Left ventricle myocardium inferior (tissue), 1 donor: ENCODE measurements around the gene UNC13D. TPM values are rescaled to one million over a fixed set of nuclear protein-coding genes. Genes with fewer than 3 reads are reported as not detected.

ENCODE experiments used
- DNase-seq: peaks from one replicate; pipeline ENCODE4 v3.0.0-alpha.2; 2020
- H3K27ac ChIP-seq: fragments of 200-600 bp; replicated peaks from 2 replicates; pipeline ENCODE4 v1.8.0; 2021
- H3K27me3 ChIP-seq: fragments of 200-600 bp; 2 replicates; pipeline ENCODE4 v1.8.0; 2021; ENCODE audit warnings: low read depth
- H3K36me3 ChIP-seq: fragments of 200-600 bp; 2 replicates; pipeline ENCODE4 v1.8.0; 2021
- H3K4me1 ChIP-seq: fragments of 200-600 bp; 2 replicates; pipeline ENCODE4 v1.8.0; 2021
- H3K4me3 ChIP-seq: fragments of 200-600 bp; 2 replicates; pipeline ENCODE4 v1.8.0; 2021; ENCODE audit warnings: mild to moderate bottlenecking, moderate library complexity
- H3K9me3 ChIP-seq: fragments of 200-600 bp; replicated peaks from 2 replicates; pipeline ENCODE4 v1.8.0; 2021
- intact Hi-C: fragments of 100-400 bp; cut with micrococcal nuclease; formaldehyde crosslinking; loops from one replicate; pipeline ENCODE4 v1.11.0; 2022
- total RNA-seq: library from RNA; stranded (reverse); fragmentation: NEBNext Ultra II Directional; extraction: Animal tissue kit (Norgen Biotek cat#: 25700); gene quantifications from one replicate; pipeline ENCODE4 v1.2.1, GENCODE V29; 2021
- TF ChIP-seq, protein P1 (sequence below): fragments of 200-600 bp; IDR thresholded peaks from 2 replicates; pipeline ENCODE4 v1.8.0; 2021; ENCODE audit warnings: antibody characterized with exemption, mild to moderate bottlenecking, borderline replicate concordance
- donor health status: DM: no; HTN: yes; CAD: no; lungs with severe emphysema.

Gene UNC13D
- total RNA-seq, 1 donor from 2014 or later, result 13.3 TPM

DNA sequence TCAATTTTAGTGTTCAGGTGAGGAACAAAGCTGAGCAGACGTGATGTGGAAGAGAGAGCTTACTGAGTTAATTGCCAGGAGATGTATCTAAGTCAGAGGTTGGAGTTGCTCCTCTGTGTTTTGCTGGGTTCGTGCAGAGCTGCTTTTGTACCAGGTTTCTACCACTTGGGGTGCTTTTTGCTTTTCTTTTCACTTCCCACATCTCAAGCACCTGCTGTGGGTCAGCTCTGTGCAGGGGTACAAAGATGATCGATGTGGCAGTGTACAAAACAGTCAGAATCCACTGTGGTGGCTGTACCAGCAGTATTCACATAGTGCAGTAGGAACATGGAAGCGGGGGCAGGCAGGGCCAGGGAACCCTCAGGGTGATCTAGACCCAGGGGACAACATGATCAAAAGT, 44.8 kb downstream of the UNC13D start:
- no peak overlapping the region for H3K4me3 ChIP-seq
- no peak overlapping the region for H3K27ac ChIP-seq
- intact Hi-C loops, result no loop called here
- H3K4me1 ChIP-seq, result no peaks in the 10 kb centered on the region
- peaks cover 42% of the 10 kb centered on the region for H3K36me3 ChIP-seq
- H3K9me3 ChIP-seq, result no peaks in the 10 kb centered on the region
- H3K27me3 ChIP-seq, result no peaks in the 10 kb centered on the region
- DNase-seq, result no peak
- TF ChIP-seq, protein P1, sequence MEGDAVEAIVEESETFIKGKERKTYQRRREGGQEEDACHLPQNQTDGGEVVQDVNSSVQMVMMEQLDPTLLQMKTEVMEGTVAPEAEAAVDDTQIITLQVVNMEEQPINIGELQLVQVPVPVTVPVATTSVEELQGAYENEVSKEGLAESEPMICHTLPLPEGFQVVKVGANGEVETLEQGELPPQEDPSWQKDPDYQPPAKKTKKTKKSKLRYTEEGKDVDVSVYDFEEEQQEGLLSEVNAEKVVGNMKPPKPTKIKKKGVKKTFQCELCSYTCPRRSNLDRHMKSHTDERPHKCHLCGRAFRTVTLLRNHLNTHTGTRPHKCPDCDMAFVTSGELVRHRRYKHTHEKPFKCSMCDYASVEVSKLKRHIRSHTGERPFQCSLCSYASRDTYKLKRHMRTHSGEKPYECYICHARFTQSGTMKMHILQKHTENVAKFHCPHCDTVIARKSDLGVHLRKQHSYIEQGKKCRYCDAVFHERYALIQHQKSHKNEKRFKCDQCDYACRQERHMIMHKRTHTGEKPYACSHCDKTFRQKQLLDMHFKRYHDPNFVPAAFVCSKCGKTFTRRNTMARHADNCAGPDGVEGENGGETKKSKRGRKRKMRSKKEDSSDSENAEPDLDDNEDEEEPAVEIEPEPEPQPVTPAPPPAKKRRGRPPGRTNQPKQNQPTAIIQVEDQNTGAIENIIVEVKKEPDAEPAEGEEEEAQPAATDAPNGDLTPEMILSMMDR, result no peak

DNA sequence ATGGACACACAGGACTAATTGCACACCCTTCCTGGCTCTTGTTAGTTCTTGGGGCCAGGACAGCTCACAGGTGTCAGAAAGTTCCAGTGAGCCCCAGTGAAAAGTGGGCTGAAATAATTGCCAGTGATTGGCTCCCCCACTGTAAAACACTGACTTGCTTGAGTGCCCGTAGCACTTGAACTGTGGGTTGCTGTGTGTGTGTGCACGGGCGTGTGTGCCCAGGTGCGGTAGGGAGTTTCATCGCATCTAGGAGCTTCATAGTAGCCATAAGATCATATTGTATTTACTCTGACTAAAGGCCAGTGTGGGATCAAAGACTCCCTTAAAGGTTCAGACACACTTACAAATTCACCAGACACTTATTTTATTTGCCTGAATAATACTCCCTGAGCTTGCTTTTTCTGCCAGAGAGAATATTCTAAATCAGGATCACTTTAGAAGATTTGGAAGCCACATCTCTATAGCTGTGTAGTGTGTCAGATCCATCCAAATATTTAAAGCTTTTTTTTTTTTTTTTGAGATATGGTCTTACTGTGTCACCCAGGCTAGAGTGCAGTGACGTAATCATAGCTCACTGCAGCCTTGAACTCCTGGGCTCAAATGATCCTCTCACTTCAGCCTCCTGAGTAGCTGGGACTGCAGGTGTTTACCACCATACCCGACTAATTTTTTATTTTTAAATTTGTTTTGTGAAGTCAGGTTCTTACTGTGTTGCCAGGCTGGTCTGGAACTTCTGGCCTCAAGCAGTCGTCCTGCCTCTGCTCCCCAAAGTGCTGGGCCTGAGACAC, 48.2 kb downstream of the UNC13D start:
- H3K27me3 ChIP-seq, result no peaks in the 10 kb centered on the region
- TF ChIP-seq, protein P1, result no peak
- H3K4me1 ChIP-seq, result peaks cover 5% of the 10 kb centered on the region
- H3K9me3 ChIP-seq, result no peaks in the 10 kb centered on the region
- DNase-seq, result no peak
- intact Hi-C loops, result no loop called here
- no peak overlapping the region for H3K4me3 ChIP-seq
- no peak overlapping the region for H3K27ac ChIP-seq
- peaks cover 55% of the 10 kb centered on the region for H3K36me3 ChIP-seq

DNA sequence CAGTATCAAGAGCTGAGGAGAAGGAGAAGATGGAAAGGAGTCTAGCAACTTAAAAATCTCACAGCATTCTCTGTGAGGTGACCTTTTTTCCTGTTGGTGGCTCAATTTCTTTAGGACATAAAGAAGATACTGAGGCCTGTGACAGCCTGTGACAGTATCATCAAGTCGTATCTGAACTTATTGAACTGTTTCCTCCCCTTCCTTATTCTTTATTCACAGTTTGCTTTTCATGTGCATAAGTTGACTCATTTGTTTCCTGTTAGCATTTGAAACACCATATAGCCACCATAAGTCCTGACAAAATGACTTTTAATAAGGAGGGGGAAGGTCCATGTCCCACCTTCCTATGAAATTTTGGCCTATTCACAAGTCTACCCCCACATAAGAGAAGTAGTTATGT, 50.7 kb downstream of the UNC13D start:
- Histone ChIP-seq H3K4me3 (no peak overlapping the region), H3K27me3 (no peaks in the 10 kb centered on the region), H3K27ac (no peak overlapping the region), H3K4me1 (peaks cover 5% of the 10 kb centered on the region), H3K9me3 (no peaks in the 10 kb centered on the region), H3K36me3 (peaks cover 39% of the 10 kb centered on the region)
- intact Hi-C loops, result no loop called here
- DNase-seq, result no peak
- TF ChIP-seq, protein P1, result no peak

DNA sequence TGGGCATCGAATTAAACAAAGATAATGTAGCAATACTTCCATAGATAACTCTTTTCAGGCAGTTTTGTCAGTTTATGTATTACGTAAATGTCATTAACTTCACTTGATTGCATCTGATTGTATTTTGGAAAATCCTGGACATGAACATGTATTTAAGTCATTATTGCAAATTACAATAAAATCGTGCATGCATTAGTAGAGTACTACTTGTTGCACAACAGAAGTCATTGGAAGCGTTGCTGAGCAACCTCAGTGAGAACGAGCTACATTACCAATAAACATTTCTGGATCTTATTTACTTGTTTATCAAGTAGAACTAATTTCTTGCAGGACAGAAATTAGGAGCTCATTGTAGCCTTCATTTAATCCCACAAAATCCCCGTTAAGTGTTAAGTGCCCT, 53.0 kb downstream of the UNC13D start:
- Histone ChIP-seq H3K4me3 (no peak overlapping the region), H3K36me3 (peaks cover 25% of the 10 kb centered on the region), H3K4me1 (peaks cover 20% of the 10 kb centered on the region), H3K27ac (no peak overlapping the region), H3K27me3 (no peaks in the 10 kb centered on the region), H3K9me3 (no peaks in the 10 kb centered on the region)
- DNase-seq, result no peak
- TF ChIP-seq, protein P1, result no peak
- intact Hi-C loops, result no loop called here

DNA sequence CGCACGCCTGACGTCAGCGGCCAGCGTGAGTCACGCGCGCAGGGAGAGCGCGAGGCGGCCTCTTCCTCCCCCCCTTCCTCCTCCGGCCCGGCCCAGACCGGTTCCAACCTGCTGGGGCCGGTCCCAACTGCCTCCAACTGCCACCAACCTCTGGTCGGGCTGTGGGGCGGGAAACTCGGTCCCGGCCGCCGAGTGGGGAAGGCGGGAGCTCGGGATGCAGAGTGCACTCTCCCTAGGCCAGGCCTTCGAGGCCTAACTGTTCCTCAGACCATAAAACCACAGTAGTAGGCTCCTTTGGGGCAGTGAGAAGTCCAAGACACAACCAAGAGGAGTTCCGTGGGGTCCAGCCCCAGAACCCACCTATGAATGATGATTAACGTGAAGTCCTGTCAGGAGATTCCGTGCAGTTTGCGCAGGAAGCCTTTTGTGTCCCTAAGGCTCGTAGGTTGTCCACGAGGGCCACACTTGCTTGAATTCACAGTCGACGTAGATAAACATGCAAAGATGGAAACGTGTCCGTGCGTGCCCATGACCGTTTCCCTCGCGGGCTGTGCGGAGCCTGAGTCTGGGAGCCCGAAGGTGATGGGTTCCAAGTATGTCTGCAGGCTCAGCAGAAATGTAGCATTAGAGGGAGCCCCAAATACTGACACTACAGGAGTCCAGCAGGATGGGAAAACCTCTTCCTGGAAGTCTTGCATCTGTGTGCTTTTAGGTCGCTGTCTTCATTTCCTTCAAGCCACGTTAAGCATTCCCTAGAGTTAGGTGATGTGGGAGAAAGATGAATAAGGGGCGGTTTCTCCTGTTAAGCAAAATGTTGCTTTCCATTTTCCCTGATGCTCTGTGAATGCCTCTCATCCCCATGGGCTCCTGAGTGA, 59.0 kb downstream of the UNC13D start:
- no peaks in the 10 kb centered on the region for H3K27me3 ChIP-seq
- TF ChIP-seq, protein P1, result no peak
- peaks cover 47% of the 10 kb centered on the region for H3K4me1 ChIP-seq
- no peaks in the 10 kb centered on the region for H3K9me3 ChIP-seq
- DNase-seq, result peak; percentile 90
- H3K36me3 ChIP-seq, result no peaks in the 10 kb centered on the region
- intact Hi-C loops, result no loop called here
- peak overlapping the region; percentile 74 for H3K4me3 ChIP-seq
- peak overlapping the region; percentile 100 for H3K27ac ChIP-seq
